HG02798 (cell line): ENCODE data around the gene ABHD5.

Source experiments
- ATAC-seq: cut with Tn5 transposase; IDR thresholded peaks from one replicate; pipeline ENCODE4 v1.9.1; 2021; ENCODE audit warnings: mild to moderate bottlenecking; ENCODE audit not compliant: unreplicated experiment, poor library complexity

The ABHD5 gene

GRCh38 chr3:43684944-43685343, 5.8 kb upstream of the ABHD5 start:
- no peak for ATAC-seq

- ATAC-seq = no peak
Observed at GRCh38 chr3:43685921-43686320, 4.8 kb upstream of the ABHD5 start.

- ATAC-seq = no peak
Observed at GRCh38 chr3:43686333-43686699, 4.4 kb upstream of the ABHD5 start.

GRCh38 chr3:43686700-43687498, 3.8 kb upstream of the ABHD5 start:
- ATAC-seq = no peak

- no peak for ATAC-seq
Observed at GRCh38 chr3:43687499-43687811, 3.3 kb upstream of the ABHD5 start.

GRCh38 chr3:43688245-43688650, 2.5 kb upstream of the ABHD5 start:
- no peak for ATAC-seq

- no peak for ATAC-seq
Observed at GRCh38 chr3:43689166-43689565, 1.6 kb upstream of the ABHD5 start.

- no peak for ATAC-seq
Observed at GRCh38 chr3:43689766-43690399, 855 bp upstream of the ABHD5 start.

GRCh38 chr3:43691120-43691995, 620 bp downstream of the ABHD5 start:
- peak; percentile 32 for ATAC-seq

- no peak for ATAC-seq
Observed at GRCh38 chr3:43692085-43692855, 1.5 kb downstream of the ABHD5 start.

- no peak for ATAC-seq
Observed at GRCh38 chr3:43692971-43693370, 2.2 kb downstream of the ABHD5 start.

- no peak for ATAC-seq
Observed at GRCh38 chr3:43693594-43693993, 2.9 kb downstream of the ABHD5 start.

GRCh38 chr3:43695443-43695842, 4.7 kb downstream of the ABHD5 start:
- no peak for ATAC-seq

GRCh38 chr3:43695863-43696262, 5.1 kb downstream of the ABHD5 start:
- ATAC-seq = no peak

- no peak for ATAC-seq
Observed at GRCh38 chr3:43696441-43696840, 5.7 kb downstream of the ABHD5 start.

GRCh38 chr3:43696881-43697280, 6.1 kb downstream of the ABHD5 start:
- ATAC-seq = no peak

GRCh38 chr3:43699864-43700263, 9.1 kb downstream of the ABHD5 start:
- peak; percentile 68 for ATAC-seq

GRCh38 chr3:43704697-43705096, 14.0 kb downstream of the ABHD5 start:
- no peak for ATAC-seq

GRCh38 chr3:43706342-43706741, 15.6 kb downstream of the ABHD5 start:
- ATAC-seq = no peak

- ATAC-seq = no peak
Observed at GRCh38 chr3:43707266-43707665, 16.5 kb downstream of the ABHD5 start.
